Suppressor macrophage (primary cell): ENCODE data around the gene TM9SF4.

Experiments used
- DNase-seq, 4 experiments: peaks; one replicate each; pipeline ENCODE4 v3.0.0-alpha.2; 2020 to 2022
- total RNA-seq, 17 experiments: gene quantifications; one replicate each; lab custom pipeline; 2026; ENCODE audit warnings: mixed read lengths in 6 of 17, inconsistent platforms in 3 of 17; lab: John Stamatoyannopoulos, UW

The TM9SF4 gene, protein sequence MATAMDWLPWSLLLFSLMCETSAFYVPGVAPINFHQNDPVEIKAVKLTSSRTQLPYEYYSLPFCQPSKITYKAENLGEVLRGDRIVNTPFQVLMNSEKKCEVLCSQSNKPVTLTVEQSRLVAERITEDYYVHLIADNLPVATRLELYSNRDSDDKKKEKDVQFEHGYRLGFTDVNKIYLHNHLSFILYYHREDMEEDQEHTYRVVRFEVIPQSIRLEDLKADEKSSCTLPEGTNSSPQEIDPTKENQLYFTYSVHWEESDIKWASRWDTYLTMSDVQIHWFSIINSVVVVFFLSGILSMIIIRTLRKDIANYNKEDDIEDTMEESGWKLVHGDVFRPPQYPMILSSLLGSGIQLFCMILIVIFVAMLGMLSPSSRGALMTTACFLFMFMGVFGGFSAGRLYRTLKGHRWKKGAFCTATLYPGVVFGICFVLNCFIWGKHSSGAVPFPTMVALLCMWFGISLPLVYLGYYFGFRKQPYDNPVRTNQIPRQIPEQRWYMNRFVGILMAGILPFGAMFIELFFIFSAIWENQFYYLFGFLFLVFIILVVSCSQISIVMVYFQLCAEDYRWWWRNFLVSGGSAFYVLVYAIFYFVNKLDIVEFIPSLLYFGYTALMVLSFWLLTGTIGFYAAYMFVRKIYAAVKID
- 47.2 to 97.1 (median 65.5) reads per million in 17 experiments for total RNA-seq

- peak; percentile 90 to 96 (median 94) for DNase-seq
Measured at GRCh38 chr20:32109392-32110172, at the start of gene TM9SF4. Gene TM9SF4 (plus strand): TSS chr20:32109714. CDS start chr20:32109741, 27 bp downstream.

- peak; percentile 97 to 99 (median 98) for DNase-seq
Measured at GRCh38 chr20:32062776-32063170, 46.7 kb upstream of the TM9SF4 start.

DNA sequence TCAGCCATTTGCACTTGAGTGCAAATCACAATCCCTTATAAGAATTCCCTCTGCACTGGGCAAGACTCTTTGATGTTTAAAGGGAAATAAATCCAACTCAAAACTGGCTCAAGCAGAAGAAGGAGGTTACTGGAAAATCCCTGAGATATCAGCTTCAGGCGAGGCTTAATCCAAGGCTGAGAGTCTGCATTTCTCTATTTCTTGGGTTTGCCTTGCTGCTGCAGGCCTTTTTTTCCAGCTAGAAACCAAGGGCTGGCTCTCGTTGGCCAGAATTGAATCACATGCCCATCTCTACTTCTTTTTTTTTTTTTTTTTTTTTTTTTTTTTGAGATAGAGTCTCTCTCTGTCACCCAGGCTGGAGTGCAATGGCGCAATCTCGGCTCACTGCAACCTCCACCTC, 45.8 kb upstream of the TM9SF4 start:
- DNase-seq = peak; percentile 69 to 91 (median 86)

- DNase-seq = peak; percentile 79 to 91 (median 90)
Measured at GRCh38 chr20:32064667-32065066, 44.8 kb upstream of the TM9SF4 start.

DNA sequence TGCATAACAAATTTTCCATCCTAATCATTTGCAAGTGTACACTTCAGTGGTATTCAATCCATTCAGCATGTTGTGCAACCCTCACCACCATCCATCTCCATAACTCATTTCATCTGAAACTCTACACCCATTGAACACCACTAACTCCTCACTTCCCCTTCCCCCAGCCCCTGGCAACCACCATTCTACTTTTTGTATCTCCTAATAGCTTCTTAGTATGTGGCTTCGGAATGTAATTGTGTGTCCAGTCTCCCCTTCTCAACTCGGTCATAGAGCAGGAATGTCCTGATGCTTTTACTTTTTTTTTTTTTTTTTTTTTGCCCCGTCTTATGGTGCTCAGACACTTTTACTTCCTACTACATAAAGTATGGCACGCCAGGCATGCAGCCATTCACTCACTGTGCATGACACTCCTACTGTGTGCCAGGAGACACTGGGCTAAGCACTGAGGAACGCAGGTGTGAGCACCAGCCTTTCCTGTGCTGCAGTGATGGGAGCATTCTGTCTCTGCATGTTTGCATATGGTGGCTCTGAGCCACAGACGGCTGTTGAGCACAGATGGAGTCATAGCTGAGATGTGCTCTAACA, 42.2 kb upstream of the TM9SF4 start:
- DNase-seq = peak; percentile 23 to 50 (median 28)

- no peak for DNase-seq
Measured at GRCh38 chr20:32068174-32068573, 41.3 kb upstream of the TM9SF4 start.

GRCh38 chr20:32069711-32070110, 39.8 kb upstream of the TM9SF4 start:
- peak in 2 of 4 experiments; percentile 59 to 73 for DNase-seq

GRCh38 chr20:32070282-32070681, 39.2 kb upstream of the TM9SF4 start:
- no peak for DNase-seq

DNA sequence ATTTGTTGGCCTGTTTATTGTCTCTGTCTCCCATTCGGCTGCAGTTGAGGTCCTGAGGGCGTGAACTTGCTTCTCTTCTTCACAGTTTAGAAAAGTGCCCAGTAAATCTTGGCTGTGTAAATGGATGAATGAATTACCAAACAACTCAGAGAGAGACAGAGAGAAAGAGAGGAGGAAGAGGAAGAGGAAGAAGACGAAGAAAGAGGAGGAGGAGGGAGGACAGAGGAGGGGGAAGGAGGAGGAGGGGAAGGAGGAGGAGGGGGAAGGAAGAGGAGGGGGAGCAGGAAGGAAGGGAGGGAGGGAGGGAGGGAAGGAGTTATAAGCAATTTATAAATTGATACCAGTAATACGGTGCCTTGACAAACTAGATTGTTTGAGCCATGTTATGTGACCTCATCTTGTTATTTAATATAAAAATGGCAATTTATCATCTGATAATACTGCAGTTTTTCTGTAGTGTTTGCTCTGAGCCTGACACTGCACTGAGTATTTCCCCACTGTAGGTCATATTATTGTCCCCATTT, 38.8 kb upstream of the TM9SF4 start:
- no peak for DNase-seq

GRCh38 chr20:32071395-32072167, 37.9 kb upstream of the TM9SF4 start:
- no peak for DNase-seq

DNA sequence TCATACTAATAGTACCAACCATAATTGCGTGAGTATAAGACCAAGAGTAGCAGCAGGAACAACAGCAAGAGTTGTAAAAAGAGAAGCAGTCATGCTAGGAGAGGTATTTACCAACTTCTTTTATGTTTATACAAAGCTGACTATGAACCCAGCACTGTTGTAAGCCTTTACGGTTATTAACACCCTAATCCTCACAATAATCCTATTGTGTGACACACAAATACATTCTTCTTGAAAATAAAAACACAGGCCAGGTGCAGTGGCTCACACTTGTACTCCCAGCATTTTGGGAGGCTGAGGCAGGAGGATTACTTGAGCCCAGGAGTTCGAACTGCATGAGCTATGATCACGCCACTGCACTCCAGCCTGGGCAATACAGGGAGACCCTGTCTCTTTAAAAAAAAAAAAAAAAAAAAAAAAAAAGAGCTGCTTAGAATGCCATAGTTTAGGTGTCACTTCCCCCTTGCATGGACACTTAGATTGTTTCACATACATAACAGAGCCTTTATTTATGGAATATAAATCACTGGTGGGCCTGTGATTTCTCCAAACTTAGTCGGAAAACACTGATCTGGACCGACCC, 37.3 kb upstream of the TM9SF4 start:
- no peak for DNase-seq

DNA sequence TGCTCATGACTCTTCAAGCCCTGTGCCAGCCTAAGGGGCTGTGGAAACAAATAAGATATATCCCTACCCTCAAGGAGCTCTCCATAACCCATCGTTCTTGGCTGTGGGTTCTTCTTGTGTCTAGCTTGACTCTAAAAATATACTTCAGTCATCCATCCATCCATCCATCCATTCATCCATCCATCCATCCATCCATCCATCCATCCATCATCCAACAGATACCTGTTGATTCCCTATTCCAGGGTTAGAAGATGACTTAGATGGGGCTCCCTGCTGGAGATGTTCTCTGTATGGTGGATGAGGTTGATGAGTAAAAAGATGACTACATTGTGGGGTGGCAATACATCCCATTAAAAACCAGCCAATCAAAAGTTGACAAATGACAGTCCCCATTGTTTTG, 34.0 kb upstream of the TM9SF4 start:
- no peak for DNase-seq

GRCh38 chr20:32077190-32077589, 32.3 kb upstream of the TM9SF4 start:
- DNase-seq = peak; percentile 69 to 87 (median 84)

DNA sequence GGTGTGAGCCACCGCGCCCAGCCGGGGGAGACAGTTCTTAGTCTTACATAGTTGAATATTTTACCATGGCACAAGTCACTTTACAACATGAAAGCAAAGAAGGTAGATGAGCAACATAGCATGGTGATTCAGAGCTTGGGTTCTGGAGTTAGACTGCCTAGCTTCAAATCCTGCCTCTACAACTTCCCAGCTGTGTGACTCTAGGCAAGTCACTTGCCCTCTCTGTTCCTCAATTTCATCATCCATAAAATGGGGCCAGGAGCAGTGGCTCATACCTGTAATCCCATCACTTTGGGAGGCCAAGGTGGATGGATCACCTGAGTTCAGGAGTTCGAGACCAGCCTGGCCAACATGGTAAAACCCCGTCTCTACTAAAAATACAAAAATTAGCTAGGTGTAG, 31.2 kb upstream of the TM9SF4 start:
- no peak for DNase-seq

DNA sequence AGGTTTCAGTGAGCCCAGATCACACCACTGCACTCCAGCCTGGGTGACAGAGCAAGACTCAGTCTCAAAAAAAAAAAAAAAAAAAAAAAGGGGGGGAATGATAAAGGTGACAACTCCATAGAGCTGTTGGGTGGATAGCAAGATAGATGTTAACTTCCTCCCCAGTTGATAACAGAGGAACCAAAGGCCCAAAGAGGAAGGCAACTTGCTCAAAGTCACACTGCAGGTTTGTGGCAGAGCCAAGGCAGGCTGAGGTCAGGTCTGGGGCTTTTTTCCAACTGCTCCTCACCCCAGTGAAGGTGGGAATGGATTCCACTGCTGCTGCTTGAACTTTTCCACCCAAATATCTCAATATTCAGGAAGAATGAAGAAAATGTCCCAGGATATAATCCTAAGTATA, 30.7 kb upstream of the TM9SF4 start:
- DNase-seq = peak in 3 of 4 experiments; percentile 54 to 62 (median 61)

GRCh38 chr20:32079655-32080109, 29.8 kb upstream of the TM9SF4 start:
- no peak for DNase-seq

- DNase-seq = no peak
Measured at GRCh38 chr20:32080783-32081182, 28.7 kb upstream of the TM9SF4 start.

DNA sequence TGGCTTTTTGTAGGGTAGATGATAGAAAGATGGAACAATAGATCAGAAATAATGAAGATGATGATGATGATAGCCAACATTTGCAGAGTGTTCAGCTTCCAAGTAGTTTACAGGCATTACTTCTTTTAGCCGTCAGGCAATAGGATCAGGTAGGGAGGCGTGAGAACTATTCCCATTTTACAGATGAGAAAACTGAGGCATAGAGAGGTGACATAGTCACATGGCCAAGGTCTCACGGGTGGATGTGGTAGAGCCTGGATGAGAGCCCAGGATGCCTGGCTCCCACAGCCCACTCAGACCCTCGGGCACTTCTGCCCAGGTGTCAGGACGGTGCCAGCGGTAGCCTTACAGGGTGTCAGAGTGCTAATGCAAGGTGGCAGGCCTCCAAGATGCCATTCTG, 26.0 kb upstream of the TM9SF4 start:
- DNase-seq = no peak

GRCh38 chr20:32087070-32087469, 22.4 kb upstream of the TM9SF4 start:
- no peak for DNase-seq

DNA sequence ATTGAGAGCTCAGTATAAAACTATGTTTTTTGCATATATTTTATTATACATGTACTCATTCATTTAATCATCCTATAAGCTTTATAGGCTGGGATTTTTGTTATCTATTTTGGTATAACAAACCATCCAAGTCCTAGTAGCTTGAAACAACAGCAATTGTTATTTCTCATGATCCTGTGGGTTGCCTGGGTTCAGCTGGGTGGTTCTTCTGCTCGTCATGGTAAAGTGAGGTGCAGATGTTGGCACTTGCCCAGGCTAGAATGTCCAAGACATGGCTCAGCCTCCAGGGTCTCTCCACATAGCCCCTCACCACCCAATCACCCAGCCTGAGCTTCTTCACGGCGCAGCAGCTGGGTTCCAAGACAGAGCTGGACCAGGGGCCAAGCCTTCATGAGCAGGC, 20.8 kb upstream of the TM9SF4 start:
- no peak for DNase-seq
